ENCODE data around the gene BMP3.

- TF ChIP-seq CTCF (IDR thresholded peaks at IDR 0.05; ENCODE audit: insufficient read depth, low read length) (no peak), GABPA (IDR thresholded peaks at IDR 0.05; ENCODE audit: low read depth) (no peak), REST (IDR thresholded peaks at IDR 0.05; ENCODE audit: insufficient replicate concordance, low read depth) (no peak)
Observed at GRCh38 chr4:81019006-81019405, 11.5 kb upstream of the BMP3 start.

Data from HL-60 (cell line).